ENCODE results near the gene LRP2BP. TPM values are rescaled to one million over a fixed set of nuclear protein-coding genes. Genes with fewer than 3 reads are reported as not detected.

The LRP2BP gene
- total RNA-seq, 1 experiment from 2014 or later: 0.33 TPM

DNA sequence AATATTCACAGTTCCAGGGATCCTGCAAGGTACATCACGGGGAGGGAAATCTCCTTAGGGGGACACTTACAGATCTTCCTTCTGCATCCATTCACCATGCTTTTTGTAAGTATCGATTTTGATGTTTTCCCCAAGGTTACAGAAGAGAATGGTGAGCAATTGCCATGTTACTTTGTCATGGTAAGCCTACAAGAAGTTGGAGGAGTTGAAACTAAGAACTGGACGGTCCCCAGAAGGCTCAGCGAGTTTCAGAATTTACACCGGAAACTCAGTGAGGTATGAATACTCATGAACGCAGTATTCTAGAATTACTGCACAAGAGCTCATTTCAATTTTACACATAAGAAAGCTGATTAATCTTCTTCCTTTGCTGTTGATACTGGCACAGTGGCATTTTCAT is 53.9 kb downstream of the LRP2BP start:
- DNase-seq (ENCODE audit: low read depth, low spot score): no peak
- no peaks in the 10 kb centered on the region for H3K9me3 ChIP-seq (ENCODE audit: control insufficient read depth, insufficient read depth, low read depth, low read length)
- no peaks in the 10 kb centered on the region for H3K27me3 ChIP-seq (ENCODE audit: control insufficient read depth, insufficient read depth, low read length)
- in situ Hi-C loops (cut with HindIII; ENCODE audit: low pct_unique_long_range_greater_than_20kb, low sequenced_read_pairs): no loop called here
- no peaks in the 10 kb centered on the region for H3K4me1 ChIP-seq (ENCODE audit: control insufficient read depth, insufficient read depth, low read length)
- ChIA-PET CTCF (no interaction called here), POLR2A (no interaction called here)
- H3K36me3 ChIP-seq (ENCODE audit: control insufficient read depth, insufficient read depth, low read length): no peaks in the 10 kb centered on the region; the same call in 1 of the 2 replicates
- intact Hi-C loops (cut with micrococcal nuclease; ENCODE audit: unreplicated experiment): no loop called here
- H3K4me3 ChIP-seq (ENCODE audit: low read depth in 2 of 2, low read length in 2 of 2): no peak overlapping the region
- no peak for ATAC-seq
- no peak overlapping the region for H3K27ac ChIP-seq (ENCODE audit: low read length)
- BruUV-seq (replicated peaks): no TSS peak
- no peak for TF ChIP-seq TCF7L2 (IDR thresholded peaks at IDR 0.05; ENCODE audit: low read depth, low read length)
- no peak for TF ChIP-seq SIN3A (IDR thresholded peaks at IDR 0.05; ENCODE audit: borderline replicate concordance, insufficient read depth, low read depth, low read length)
- no peak for TF ChIP-seq POLR2AphosphoS5 (IDR thresholded peaks at IDR 0.05; ENCODE audit: low read depth, low read length)
- TF ChIP-seq, protein P1, sequence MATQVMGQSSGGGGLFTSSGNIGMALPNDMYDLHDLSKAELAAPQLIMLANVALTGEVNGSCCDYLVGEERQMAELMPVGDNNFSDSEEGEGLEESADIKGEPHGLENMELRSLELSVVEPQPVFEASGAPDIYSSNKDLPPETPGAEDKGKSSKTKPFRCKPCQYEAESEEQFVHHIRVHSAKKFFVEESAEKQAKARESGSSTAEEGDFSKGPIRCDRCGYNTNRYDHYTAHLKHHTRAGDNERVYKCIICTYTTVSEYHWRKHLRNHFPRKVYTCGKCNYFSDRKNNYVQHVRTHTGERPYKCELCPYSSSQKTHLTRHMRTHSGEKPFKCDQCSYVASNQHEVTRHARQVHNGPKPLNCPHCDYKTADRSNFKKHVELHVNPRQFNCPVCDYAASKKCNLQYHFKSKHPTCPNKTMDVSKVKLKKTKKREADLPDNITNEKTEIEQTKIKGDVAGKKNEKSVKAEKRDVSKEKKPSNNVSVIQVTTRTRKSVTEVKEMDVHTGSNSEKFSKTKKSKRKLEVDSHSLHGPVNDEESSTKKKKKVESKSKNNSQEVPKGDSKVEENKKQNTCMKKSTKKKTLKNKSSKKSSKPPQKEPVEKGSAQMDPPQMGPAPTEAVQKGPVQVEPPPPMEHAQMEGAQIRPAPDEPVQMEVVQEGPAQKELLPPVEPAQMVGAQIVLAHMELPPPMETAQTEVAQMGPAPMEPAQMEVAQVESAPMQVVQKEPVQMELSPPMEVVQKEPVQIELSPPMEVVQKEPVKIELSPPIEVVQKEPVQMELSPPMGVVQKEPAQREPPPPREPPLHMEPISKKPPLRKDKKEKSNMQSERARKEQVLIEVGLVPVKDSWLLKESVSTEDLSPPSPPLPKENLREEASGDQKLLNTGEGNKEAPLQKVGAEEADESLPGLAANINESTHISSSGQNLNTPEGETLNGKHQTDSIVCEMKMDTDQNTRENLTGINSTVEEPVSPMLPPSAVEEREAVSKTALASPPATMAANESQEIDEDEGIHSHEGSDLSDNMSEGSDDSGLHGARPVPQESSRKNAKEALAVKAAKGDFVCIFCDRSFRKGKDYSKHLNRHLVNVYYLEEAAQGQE (IDR thresholded peaks at IDR 0.05; ENCODE audit: insufficient read depth in 1 of 2, low read depth in 2 of 2, low read length in 1 of 2): no peak
- TF ChIP-seq, protein P2, sequence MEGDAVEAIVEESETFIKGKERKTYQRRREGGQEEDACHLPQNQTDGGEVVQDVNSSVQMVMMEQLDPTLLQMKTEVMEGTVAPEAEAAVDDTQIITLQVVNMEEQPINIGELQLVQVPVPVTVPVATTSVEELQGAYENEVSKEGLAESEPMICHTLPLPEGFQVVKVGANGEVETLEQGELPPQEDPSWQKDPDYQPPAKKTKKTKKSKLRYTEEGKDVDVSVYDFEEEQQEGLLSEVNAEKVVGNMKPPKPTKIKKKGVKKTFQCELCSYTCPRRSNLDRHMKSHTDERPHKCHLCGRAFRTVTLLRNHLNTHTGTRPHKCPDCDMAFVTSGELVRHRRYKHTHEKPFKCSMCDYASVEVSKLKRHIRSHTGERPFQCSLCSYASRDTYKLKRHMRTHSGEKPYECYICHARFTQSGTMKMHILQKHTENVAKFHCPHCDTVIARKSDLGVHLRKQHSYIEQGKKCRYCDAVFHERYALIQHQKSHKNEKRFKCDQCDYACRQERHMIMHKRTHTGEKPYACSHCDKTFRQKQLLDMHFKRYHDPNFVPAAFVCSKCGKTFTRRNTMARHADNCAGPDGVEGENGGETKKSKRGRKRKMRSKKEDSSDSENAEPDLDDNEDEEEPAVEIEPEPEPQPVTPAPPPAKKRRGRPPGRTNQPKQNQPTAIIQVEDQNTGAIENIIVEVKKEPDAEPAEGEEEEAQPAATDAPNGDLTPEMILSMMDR (IDR thresholded peaks at IDR 0.05): no peak

GRCh38 chr4:185341377-185341776 is 54.3 kb downstream of the LRP2BP start:
- Histone ChIP-seq H3K4me1 (ENCODE audit: control insufficient read depth, insufficient read depth, low read length) (no peaks in the 10 kb centered on the region), H3K36me3 (ENCODE audit: control insufficient read depth, insufficient read depth, low read length) (no peaks in the 10 kb centered on the region; the same call in 1 of the 2 replicates), H3K27ac (ENCODE audit: low read length) (no peak overlapping the region), H3K4me3 (ENCODE audit: low read depth in 2 of 2, low read length in 2 of 2) (no peak overlapping the region), H3K27me3 (ENCODE audit: control insufficient read depth, insufficient read depth, low read length) (no peaks in the 10 kb centered on the region), H3K9me3 (ENCODE audit: control insufficient read depth, insufficient read depth, low read depth, low read length) (no peaks in the 10 kb centered on the region)
- no TSS peak for BruUV-seq (replicated peaks)
- DNase-seq (ENCODE audit: low read depth, low spot score): no peak
- ATAC-seq: no peak
- TF ChIP-seq SIN3A (IDR thresholded peaks at IDR 0.05; ENCODE audit: borderline replicate concordance, insufficient read depth, low read depth, low read length) (no peak), POLR2AphosphoS5 (IDR thresholded peaks at IDR 0.05; ENCODE audit: low read depth, low read length) (no peak), TCF7L2 (IDR thresholded peaks at IDR 0.05; ENCODE audit: low read depth, low read length) (no peak)
- TF ChIP-seq, protein P2 (IDR thresholded peaks at IDR 0.05): no peak
- TF ChIP-seq, protein P1 (IDR thresholded peaks at IDR 0.05; ENCODE audit: insufficient read depth in 1 of 2, low read depth in 2 of 2, low read length in 1 of 2): no peak
- in situ Hi-C loops (cut with HindIII; ENCODE audit: low pct_unique_long_range_greater_than_20kb, low sequenced_read_pairs) (no loop called here), intact Hi-C loops (cut with micrococcal nuclease; ENCODE audit: unreplicated experiment) (no loop called here)
- POLR2A ChIA-PET: no interaction called here
- CTCF ChIA-PET: no interaction called here

Data from Panc1 (cell line).